Activated CD8-positive, alpha-beta T cell treated with anti-CD3 and anti-CD28 coated beads, Interleukin-2, amount 10 ng/mL, durations not matched to agents 7 days and 5 days (primary cell): ENCODE data around the gene NUP62. TPM values are rescaled to one million over a fixed set of nuclear protein-coding genes. Genes with fewer than 3 reads are reported as not detected.
A peak's percentile ranks its signal among the peaks of the same experiment; 100 is the strongest.
"Not testable (repeated sequence)": the region's sequence is repeated elsewhere in the genome, so short reads cannot be mapped to it uniquely, and the experiment has no call there.

Source experiments
- ATAC-seq: fragments of 150-1000 bp; cut with Tn5 transposase; one replicate; pipeline ENCODE4 v1.10.0; 2021; ENCODE audit warnings: moderate library complexity
- CTCF ChIA-PET: fragments of 350-600 bp; sonication (Branson Sonifier 250); formaldehyde crosslinking; loops from one replicate; lab custom pipeline; 2021; ENCODE audit warnings: antibody characterized with exemption; lab: Charles Lee
- POLR2A ChIA-PET: fragments of 350-600 bp; sonication (Branson Sonifier 250); formaldehyde crosslinking; loops from one replicate; lab custom pipeline; 2021; ENCODE audit warnings: antibody characterized with exemption; lab: Charles Lee
- DNase-seq: peaks from one replicate; pipeline ENCODE4 v3.0.0-alpha.2; 2020
- H3K27ac Mint-ChIP-seq: one replicate; pipeline ENCODE4 v1.8.0; 2021; ENCODE audit warnings: mild to moderate bottlenecking, mixed read lengths
- H3K27me3 Mint-ChIP-seq: one replicate; pipeline ENCODE4 v1.8.0; 2021; ENCODE audit warnings: low read depth, mixed read lengths
- H3K36me3 Mint-ChIP-seq: one replicate; pipeline ENCODE4 v1.8.0; 2021; ENCODE audit warnings: low read depth, mixed read lengths
- H3K4me1 Mint-ChIP-seq: one replicate; pipeline ENCODE4 v1.8.0; 2021; ENCODE audit warnings: low read depth, mixed read lengths
- H3K4me3 Mint-ChIP-seq: one replicate; pipeline ENCODE4 v1.8.0; 2021; ENCODE audit warnings: mild to moderate bottlenecking, mixed read lengths
- H3K9me3 Mint-ChIP-seq: one replicate; pipeline ENCODE4 v1.8.0; 2022; ENCODE audit warnings: mixed read lengths; ENCODE audit not compliant: insufficient read depth
- total RNA-seq, 2 experiments: library from RNA; stranded (reverse); gene quantifications; one replicate each; pipeline ENCODE4 v1.2.3, GENCODE V29; 2021

The NUP62 gene
- total RNA-seq, 2 experiments from 2014 or later, result 116 to 122 TPM

DNA sequence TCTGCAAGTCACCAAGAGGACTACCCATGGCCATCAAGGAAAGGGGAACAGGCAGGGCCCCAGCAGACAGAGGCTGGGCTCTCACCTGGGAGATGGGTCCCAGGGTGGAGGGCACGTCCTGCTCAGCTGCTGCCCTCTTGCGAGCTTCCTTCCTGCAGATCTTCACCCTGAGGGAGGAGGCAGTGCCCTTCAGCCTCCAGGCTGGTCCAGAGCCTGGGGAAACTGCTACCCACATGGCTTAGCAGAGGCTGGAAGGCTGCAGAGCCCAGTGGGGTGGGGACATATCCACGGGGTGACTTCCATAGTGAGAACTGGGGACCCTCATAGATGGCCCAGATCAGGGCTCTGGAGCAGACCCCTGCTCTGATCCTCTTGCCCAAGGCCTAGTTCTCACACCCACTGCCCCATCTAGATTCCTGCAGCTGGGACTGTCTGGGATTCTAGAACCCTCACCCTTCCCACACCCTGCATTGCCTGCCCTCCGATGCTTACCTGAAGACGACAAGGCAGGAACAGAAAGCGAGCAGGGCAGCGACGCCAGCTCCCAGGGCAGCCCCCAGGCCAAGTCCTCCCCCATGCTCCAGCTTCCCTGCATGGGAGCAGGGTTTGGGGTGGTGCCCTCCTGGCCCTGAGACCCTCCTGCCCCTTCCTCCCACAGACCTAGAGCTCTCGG, 22.6 kb upstream of the NUP62 start:
- no peak for ATAC-seq
- Mint-ChIP-seq H3K27me3 (peaks cover 10% of the 10 kb centered on the region), H3K36me3 (no peaks in the 10 kb centered on the region), H3K4me3 (no peak overlapping the region), H3K4me1 (peaks cover 16% of the 10 kb centered on the region), H3K9me3 (no peaks in the 10 kb centered on the region), H3K27ac (no peak overlapping the region)
- POLR2A ChIA-PET, result no interaction called here
- no peak for DNase-seq
- CTCF ChIA-PET, result no interaction called here

DNA sequence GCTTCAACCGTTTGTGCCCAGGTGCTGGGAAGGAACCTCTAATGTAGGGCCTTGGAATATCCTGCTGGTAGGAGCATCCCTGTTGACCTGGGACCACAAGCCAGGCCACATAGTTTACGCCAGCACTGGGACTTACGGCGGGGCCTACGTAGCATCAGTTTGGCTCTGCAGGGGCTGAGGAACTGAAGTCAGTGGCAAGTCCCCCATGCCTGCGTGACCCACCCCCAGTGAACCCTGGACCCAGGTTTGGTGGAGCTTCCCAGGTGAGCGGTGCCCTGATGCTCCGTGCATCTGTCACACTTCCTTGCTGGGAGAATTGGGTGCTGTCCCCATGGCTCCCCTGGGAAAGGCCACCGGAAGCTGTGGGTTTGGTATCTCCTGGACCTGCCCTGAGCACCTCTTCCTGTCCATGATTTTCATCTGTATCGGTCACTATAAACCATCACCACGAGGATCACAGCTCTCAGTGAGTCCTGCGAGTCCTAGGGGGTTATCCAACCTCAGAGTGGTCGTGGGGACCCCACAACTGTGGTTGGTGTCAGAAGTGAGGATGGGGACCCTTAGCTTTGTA, 21.7 kb upstream of the NUP62 start:
- Mint-ChIP-seq H3K4me1 (peaks cover 16% of the 10 kb centered on the region), H3K4me3 (no peak overlapping the region), H3K27me3 (peaks cover 10% of the 10 kb centered on the region), H3K36me3 (no peaks in the 10 kb centered on the region), H3K27ac (no peak overlapping the region), H3K9me3 (no peaks in the 10 kb centered on the region)
- DNase-seq (no peak), ATAC-seq (no peak)
- ChIA-PET POLR2A (interaction anchor here (0.6 kb wide), 1 partner anchor 386 kb away, joined by 4 read pairs; no protein-coding TSS in a partner anchor), CTCF (interaction anchor here (1.1 to 2.3 kb wide), 2 partner anchors 13 to 24 kb away, joined by 4 to 14 read pairs; no protein-coding TSS in a partner anchor)

DNA sequence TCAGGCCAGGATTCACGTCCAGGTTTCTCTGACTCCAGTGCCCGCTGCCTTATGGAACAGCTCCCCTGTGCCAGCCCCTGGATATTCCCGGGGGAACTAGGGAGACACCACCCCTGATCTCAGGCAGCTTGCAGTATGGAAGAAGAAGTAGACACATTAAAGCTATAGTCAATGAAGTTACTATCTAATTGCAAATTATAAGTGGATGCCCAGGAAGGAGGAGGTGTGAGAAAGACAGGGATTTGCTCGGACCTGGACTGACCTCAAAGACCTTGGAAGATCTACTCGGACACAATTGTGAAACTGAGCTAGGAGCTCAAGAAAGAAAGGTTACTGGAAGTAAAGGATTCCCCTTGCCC, 21.3 kb upstream of the NUP62 start:
- Mint-ChIP-seq H3K9me3 (no peaks in the 10 kb centered on the region), H3K36me3 (no peaks in the 10 kb centered on the region), H3K27me3 (peaks cover 10% of the 10 kb centered on the region), H3K4me1 (peaks cover 16% of the 10 kb centered on the region), H3K27ac (no peak overlapping the region), H3K4me3 (no peak overlapping the region)
- ChIA-PET CTCF (interaction anchor here (1.1 to 2.3 kb wide), 2 partner anchors 13 to 25 kb away, joined by 4 to 14 read pairs; no protein-coding TSS in a partner anchor), POLR2A (no interaction called here)
- no peak for DNase-seq
- no peak for ATAC-seq

DNA sequence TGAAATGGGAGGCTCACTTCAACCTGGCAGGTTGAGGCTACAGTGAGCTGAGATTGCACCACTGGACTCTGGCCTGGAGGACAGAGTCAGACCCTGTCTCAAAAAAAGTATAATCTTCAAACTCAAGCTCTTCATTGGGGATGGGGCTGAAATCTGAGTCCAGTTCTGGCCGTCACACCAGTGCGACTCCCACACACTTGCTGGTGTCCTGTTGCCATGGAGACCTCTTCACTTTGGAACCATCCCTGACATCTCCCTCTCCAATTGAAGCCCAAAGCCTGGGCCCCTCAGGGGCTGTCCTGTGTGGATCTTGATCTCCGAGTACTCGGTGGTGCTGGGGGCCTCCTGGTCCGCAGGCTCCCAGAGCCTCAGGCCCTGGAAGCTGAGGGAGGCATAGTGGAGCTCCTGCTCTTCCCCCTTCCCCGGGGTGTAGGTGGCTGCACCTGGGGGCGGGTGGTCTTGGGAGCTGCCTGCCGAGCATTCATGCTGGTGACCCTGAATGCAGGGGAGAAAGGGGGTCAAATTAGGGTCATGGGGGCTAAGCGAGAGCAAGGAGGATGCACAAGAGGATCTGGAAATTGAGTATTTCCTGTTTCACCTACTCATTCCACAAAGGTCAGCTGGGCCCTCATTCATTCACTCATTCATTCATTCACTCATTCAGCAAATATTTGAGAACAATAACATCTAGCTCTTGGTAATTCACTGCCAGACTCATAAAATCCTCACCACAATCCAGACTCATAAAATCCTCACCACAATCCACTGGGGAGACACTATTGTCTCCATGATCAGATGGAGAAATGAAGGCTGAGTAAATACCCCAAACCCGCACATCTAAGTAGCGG, 20.7 kb upstream of the NUP62 start:
- ATAC-seq, result no peak

DNA sequence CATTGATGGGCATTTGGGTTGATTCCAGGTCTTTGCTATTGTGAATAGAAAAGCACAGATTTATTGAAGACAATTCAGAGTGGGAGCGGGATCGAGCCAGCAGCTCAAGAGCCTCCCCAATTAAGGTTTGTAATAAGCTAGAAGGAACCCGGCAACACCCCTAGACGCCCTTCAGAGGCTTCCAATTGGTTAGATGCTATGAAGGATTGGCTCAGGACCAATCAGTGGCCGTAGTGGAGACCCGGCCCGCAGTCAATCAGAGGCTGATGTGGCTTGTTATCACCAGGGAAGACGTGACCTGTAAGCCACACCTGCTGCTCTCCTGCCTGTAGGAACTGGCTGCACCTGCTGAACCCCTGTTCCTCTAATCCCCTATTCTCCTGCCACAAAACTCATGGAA, 17.1 kb upstream of the NUP62 start:
- Mint-ChIP-seq H3K36me3 (no peaks in the 10 kb centered on the region), H3K9me3 (no peaks in the 10 kb centered on the region), H3K4me3 (no peak overlapping the region), H3K27ac (no peak overlapping the region), H3K4me1 (no peaks in the 10 kb centered on the region), H3K27me3 (peaks cover 22% of the 10 kb centered on the region)
- POLR2A ChIA-PET, result no interaction called here
- DNase-seq (no peak), ATAC-seq (no peak)
- CTCF ChIA-PET, result no interaction called here

More for the DNA sequence above, 20.7 kb upstream of the NUP62 start:
- Mint-ChIP-seq H3K36me3 (no peaks in the 10 kb centered on the region), H3K27me3 (peaks cover 13% of the 10 kb centered on the region), H3K9me3 (no peaks in the 10 kb centered on the region), H3K4me1 (peaks cover 16% of the 10 kb centered on the region), H3K4me3 (no peak overlapping the region), H3K27ac (peak overlapping the region; percentile 24)
- ChIA-PET CTCF (interaction anchor here (1.1 to 2.3 kb wide), 2 partner anchors 12 to 26 kb away, joined by 4 to 14 read pairs; no protein-coding TSS in a partner anchor), POLR2A (no interaction called here)
- no peak for DNase-seq

DNA sequence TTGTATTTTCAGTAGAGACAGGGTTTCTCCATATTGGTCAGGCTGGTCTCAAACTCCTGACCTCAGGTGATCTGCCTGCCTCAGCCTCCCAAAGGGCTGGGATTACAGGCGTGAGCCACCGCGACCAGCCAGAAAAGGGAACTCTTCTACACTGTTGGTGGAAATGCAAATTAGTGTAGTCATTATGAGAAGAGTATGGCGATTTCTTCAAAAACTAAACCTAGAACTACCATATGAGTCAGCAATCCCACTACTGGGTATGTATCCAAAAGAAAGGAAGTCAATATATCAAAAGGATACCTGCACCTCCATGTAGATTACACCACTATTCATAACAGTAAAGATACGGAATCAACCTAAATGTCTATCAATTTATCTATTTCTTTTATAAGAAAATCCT, 15.3 kb upstream of the NUP62 start:
- H3K4me3 Mint-ChIP-seq, DNase-seq, H3K27ac Mint-ChIP-seq, H3K36me3 Mint-ChIP-seq, ATAC-seq, H3K9me3 Mint-ChIP-seq, POLR2A ChIA-PET, CTCF ChIA-PET: not testable (repeated sequence)
- peaks cover 20% of the 10 kb centered on the region for H3K27me3 Mint-ChIP-seq
- peaks cover 14% of the 10 kb centered on the region for H3K4me1 Mint-ChIP-seq

DNA sequence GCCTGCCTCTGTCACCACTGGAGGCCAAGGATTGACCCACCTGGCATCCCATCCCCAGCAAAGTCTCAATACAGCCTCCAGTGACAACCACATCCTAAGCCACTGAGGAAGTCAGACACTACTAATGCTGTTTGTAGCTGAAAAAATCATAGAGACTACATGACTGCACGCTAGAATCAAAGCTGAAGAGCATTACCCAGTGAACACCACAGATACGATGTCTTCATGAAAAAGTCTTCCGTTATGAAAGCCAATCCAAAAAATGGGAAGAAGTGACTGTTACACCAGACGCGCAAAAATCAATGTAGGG, 11.1 kb upstream of the NUP62 start:
- DNase-seq (no peak), ATAC-seq (no peak)
- H3K9me3 Mint-ChIP-seq, result no peaks in the 10 kb centered on the region
- CTCF ChIA-PET, result interaction anchor here (1.0 to 1.3 kb wide), 2 partner anchors 44 to 195 kb away, joined by 3 to 6 read pairs; no protein-coding TSS in a partner anchor
- no peaks in the 10 kb centered on the region for H3K36me3 Mint-ChIP-seq
- H3K27ac Mint-ChIP-seq, result peak overlapping the region; percentile 22
- H3K4me3 Mint-ChIP-seq, result no peak overlapping the region
- H3K27me3 Mint-ChIP-seq, result peaks cover 24% of the 10 kb centered on the region
- POLR2A ChIA-PET, result no interaction called here
- peaks cover 19% of the 10 kb centered on the region for H3K4me1 Mint-ChIP-seq

DNA sequence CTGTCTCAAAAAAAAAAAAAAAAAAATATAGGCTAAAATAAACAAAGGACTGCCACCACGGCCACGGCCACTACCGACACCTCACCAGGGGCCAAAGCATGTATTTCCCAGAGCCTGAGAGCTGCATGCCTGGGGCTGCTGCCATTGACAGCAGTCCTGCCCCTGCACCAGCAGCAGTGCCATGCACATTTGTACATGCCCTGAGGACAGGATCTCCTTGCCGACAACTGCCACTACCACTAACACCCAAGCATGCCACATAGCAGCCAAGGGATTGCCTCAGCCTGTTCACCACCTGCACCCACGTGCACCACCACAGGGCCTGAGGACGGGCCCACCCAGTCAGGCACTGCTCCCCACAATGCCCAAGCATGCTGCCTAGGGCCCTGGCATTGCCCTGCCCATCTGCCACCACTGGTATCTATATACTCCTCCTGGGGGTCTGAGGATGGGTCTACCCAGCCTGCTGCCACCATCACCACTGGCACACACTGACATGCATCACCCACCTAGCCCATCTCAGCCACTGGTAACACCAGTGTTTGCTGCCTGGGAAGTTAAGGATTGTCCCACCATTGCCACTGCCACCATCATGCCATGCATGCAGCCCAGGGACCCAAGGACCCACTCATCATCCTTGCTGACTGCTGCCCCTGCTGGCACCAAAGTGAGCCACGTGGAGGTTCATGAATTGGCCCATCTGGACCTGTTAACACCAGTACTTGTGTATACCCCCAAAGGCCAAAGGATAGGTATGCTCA, 10.6 kb upstream of the NUP62 start:
- no peak for ATAC-seq
- ChIA-PET CTCF (interaction anchor here (0.8 to 7.0 kb wide), 3 partner anchors 8 to 45 kb away, joined by 3 to 40 read pairs (median 6); no protein-coding TSS in a partner anchor), POLR2A (interaction anchor here (0.7 kb wide), 1 partner anchor 38 kb away, joined by 4 read pairs; no protein-coding TSS in a partner anchor)
- Mint-ChIP-seq H3K27me3 (peaks cover 21% of the 10 kb centered on the region), H3K9me3 (no peaks in the 10 kb centered on the region), H3K4me1 (peaks cover 19% of the 10 kb centered on the region), H3K4me3 (no peak overlapping the region), H3K27ac (peak overlapping the region; percentile 22), H3K36me3 (no peaks in the 10 kb centered on the region)
- peak; percentile 46 for DNase-seq

DNA sequence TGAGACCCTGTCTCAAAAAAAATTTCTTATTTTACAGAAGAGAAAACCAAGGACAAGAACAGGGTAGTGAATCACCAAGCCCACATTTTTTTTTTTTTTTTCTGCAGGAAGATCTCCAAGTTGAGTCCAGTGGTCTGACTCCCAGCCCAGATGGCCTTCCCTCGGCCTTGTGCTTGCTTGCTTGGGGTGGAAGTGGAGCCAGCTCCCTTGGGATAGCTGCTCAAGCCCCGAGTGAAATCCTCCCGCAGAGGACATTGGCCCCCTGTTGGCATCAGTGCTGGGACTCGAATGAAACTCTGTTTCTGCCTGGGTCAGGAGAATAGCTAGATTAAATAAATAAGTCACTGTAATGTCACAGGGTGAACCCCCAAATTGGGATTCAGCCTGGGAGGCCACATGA, 9.4 kb upstream of the NUP62 start:
- POLR2A ChIA-PET, result no interaction called here
- Mint-ChIP-seq H3K9me3 (no peaks in the 10 kb centered on the region), H3K27ac (no peak overlapping the region), H3K4me3 (no peak overlapping the region), H3K4me1 (peaks cover 20% of the 10 kb centered on the region), H3K27me3 (peaks cover 16% of the 10 kb centered on the region), H3K36me3 (no peaks in the 10 kb centered on the region)
- DNase-seq (no peak), ATAC-seq (no peak)
- CTCF ChIA-PET, result interaction anchor here (0.7 to 7.0 kb wide), 6 partner anchors 9 to 52 kb away, joined by 3 to 40 read pairs (median 3); no protein-coding TSS in a partner anchor

DNA sequence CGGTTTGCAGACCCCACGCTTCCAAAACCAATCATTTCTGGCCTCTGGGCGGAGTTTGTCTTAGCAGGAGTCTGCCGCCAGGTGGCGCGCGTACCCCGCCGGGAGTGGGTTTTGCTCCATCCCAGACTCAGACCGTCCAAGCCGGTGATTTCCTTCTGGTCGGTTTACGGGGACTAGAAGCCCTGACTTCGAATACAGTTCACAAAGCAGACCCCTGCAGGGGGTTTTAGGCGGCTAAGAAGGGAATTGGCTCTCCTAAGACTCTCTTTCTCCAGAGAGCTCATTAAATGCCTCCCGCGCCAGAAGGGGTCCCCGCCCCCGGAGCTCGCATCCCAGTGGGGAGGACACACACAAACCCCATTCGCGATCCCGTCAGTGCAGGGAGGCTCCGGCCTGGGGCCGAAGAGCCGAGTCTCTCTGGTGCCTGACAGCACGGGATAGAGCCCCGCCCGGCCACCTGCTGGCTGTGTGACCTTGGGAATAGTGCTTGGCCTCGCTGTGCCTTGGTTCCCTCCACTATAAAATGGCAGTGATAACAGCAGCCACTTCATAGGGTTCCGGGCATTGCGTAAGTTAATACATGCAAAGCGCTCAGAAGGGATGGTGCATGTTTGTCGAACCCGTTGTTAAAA, 8.6 kb upstream of the NUP62 start:
- CTCF ChIA-PET, result interaction anchor here (0.7 to 7.0 kb wide), 12 partner anchors 9 to 198 kb away, joined by 3 to 40 read pairs (median 6); partner anchors contain the start of genes ATF5 and NUP62
- Mint-ChIP-seq H3K36me3 (peaks cover 3% of the 10 kb centered on the region), H3K4me1 (peaks cover 28% of the 10 kb centered on the region), H3K27me3 (peaks cover 8% of the 10 kb centered on the region), H3K4me3 (no peak overlapping the region), H3K9me3 (no peaks in the 10 kb centered on the region), H3K27ac (no peak overlapping the region)
- ATAC-seq (peak; percentile 71), DNase-seq (peak; percentile 83)
- POLR2A ChIA-PET, result no interaction called here

DNA sequence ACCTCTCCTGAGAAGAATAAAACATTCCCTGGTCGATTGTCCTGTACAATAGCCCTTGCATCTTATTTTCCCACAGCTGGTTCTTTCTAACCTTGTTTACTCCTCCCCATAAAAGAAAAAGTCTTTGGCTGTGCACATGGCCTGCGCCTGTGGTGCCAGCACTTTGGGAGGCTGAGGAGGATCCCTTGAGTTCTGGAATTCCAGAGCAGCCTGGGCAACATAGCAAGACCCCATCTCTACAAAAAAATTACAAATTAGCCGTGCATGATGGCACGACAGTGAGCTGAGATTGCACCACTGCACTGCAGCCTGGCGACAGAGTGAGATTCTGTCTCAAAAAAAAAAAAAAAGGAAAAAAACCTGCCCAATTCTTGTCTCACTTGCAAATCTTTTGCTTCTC, 7.2 kb upstream of the NUP62 start:
- peaks cover 5% of the 10 kb centered on the region for H3K27me3 Mint-ChIP-seq
- H3K36me3 Mint-ChIP-seq, result peaks cover 10% of the 10 kb centered on the region
- no peaks in the 10 kb centered on the region for H3K9me3 Mint-ChIP-seq
- H3K27ac Mint-ChIP-seq, result no peak overlapping the region
- ChIA-PET POLR2A (no interaction called here), CTCF (interaction anchor here (7.0 kb wide), 1 partner anchor 49 kb away, joined by 40 read pairs; no protein-coding TSS in a partner anchor)
- peaks cover 39% of the 10 kb centered on the region for H3K4me1 Mint-ChIP-seq
- H3K4me3 Mint-ChIP-seq, result no peak overlapping the region
- ATAC-seq (no peak), DNase-seq (no peak)
